ENCODE results near the gene SH3GL2.

Gene SH3GL2

GRCh38 chr9:17653947-17654465, 75.1 kb downstream of the SH3GL2 start:
- Histone ChIP-seq H3K36me3 (ENCODE audit: control insufficient read depth, insufficient read depth, low read length) (no peaks in the 10 kb centered on the region), H3K27me3 (ENCODE audit: control insufficient read depth, insufficient read depth, low read length) (no peaks in the 10 kb centered on the region), H3K4me3 (ENCODE audit: low read depth, low read length) (no peak overlapping the region), H3K27ac (ENCODE audit: low read depth, low read length) (no peak overlapping the region), H3K4me1 (ENCODE audit: control insufficient read depth, insufficient read depth, low read length) (peaks cover 4% of the 10 kb centered on the region), H3K9me3 (ENCODE audit: control insufficient read depth, insufficient read depth, low read depth, low read length) (no peaks in the 10 kb centered on the region), H3K9ac (ENCODE audit: low read length) (no peak overlapping the region)

GRCh38 chr9:17656889-17657288, 78.0 kb downstream of the SH3GL2 start:
- H3K9ac ChIP-seq (ENCODE audit: low read length) = no peak overlapping the region
- H3K27me3 ChIP-seq (ENCODE audit: control insufficient read depth, insufficient read depth, low read length) = no peaks in the 10 kb centered on the region
- no peaks in the 10 kb centered on the region for H3K36me3 ChIP-seq (ENCODE audit: control insufficient read depth, insufficient read depth, low read length)
- H3K4me1 ChIP-seq (ENCODE audit: control insufficient read depth, insufficient read depth, low read length) = peaks cover 4% of the 10 kb centered on the region
- no peaks in the 10 kb centered on the region for H3K9me3 ChIP-seq (ENCODE audit: control insufficient read depth, insufficient read depth, low read depth, low read length)
- H3K4me3 ChIP-seq (ENCODE audit: low read depth, low read length) = no peak overlapping the region
- no peak overlapping the region for H3K27ac ChIP-seq (ENCODE audit: low read depth, low read length)

- H3K4me1 ChIP-seq (ENCODE audit: control insufficient read depth, insufficient read depth, low read length) = peaks cover 4% of the 10 kb centered on the region
- H3K9me3 ChIP-seq (ENCODE audit: control insufficient read depth, insufficient read depth, low read depth, low read length) = no peaks in the 10 kb centered on the region
- no peaks in the 10 kb centered on the region for H3K36me3 ChIP-seq (ENCODE audit: control insufficient read depth, insufficient read depth, low read length)
- no peak overlapping the region for H3K9ac ChIP-seq (ENCODE audit: low read length)
- no peak overlapping the region for H3K4me3 ChIP-seq (ENCODE audit: low read depth, low read length)
- H3K27ac ChIP-seq (ENCODE audit: low read depth, low read length) = no peak overlapping the region
- H3K27me3 ChIP-seq (ENCODE audit: control insufficient read depth, insufficient read depth, low read length) = no peaks in the 10 kb centered on the region
These were observed 79.4 kb downstream of the SH3GL2 start for GRCh38 chr9:17658237-17658636.

GRCh38 chr9:17660158-17660557, 81.3 kb downstream of the SH3GL2 start:
- no peak overlapping the region for H3K27ac ChIP-seq (ENCODE audit: low read depth, low read length)
- H3K4me1 ChIP-seq (ENCODE audit: control insufficient read depth, insufficient read depth, low read length) = no peaks in the 10 kb centered on the region; the same call in 1 of the 2 replicates
- no peaks in the 10 kb centered on the region for H3K27me3 ChIP-seq (ENCODE audit: control insufficient read depth, insufficient read depth, low read length)
- no peaks in the 10 kb centered on the region for H3K9me3 ChIP-seq (ENCODE audit: control insufficient read depth, insufficient read depth, low read depth, low read length)
- H3K36me3 ChIP-seq (ENCODE audit: control insufficient read depth, insufficient read depth, low read length) = no peaks in the 10 kb centered on the region
- no peak overlapping the region for H3K4me3 ChIP-seq (ENCODE audit: low read depth, low read length)
- no peak overlapping the region for H3K9ac ChIP-seq (ENCODE audit: low read length)

- H3K27me3 ChIP-seq (ENCODE audit: control insufficient read depth, insufficient read depth, low read length) = no peaks in the 10 kb centered on the region; the same call in 1 of the 2 replicates
- H3K4me3 ChIP-seq (ENCODE audit: low read depth, low read length) = no peak overlapping the region
- no peaks in the 10 kb centered on the region for H3K9me3 ChIP-seq (ENCODE audit: control insufficient read depth, insufficient read depth, low read depth, low read length)
- H3K36me3 ChIP-seq (ENCODE audit: control insufficient read depth, insufficient read depth, low read length) = no peaks in the 10 kb centered on the region
- H3K4me1 ChIP-seq (ENCODE audit: control insufficient read depth, insufficient read depth, low read length) = no peaks in the 10 kb centered on the region
- no peak overlapping the region for H3K9ac ChIP-seq (ENCODE audit: low read length)
- H3K27ac ChIP-seq (ENCODE audit: low read depth, low read length) = no peak overlapping the region
These were observed 86.6 kb downstream of the SH3GL2 start for GRCh38 chr9:17665450-17665849.

- Histone ChIP-seq H3K27me3 (ENCODE audit: control insufficient read depth, insufficient read depth, low read length) (no peaks in the 10 kb centered on the region; the same call in 1 of the 2 replicates), H3K36me3 (ENCODE audit: control insufficient read depth, insufficient read depth, low read length) (no peaks in the 10 kb centered on the region), H3K4me3 (ENCODE audit: low read depth, low read length) (no peak overlapping the region), H3K9ac (ENCODE audit: low read length) (no peak overlapping the region), H3K9me3 (ENCODE audit: control insufficient read depth, insufficient read depth, low read depth, low read length) (no peaks in the 10 kb centered on the region), H3K27ac (ENCODE audit: low read depth, low read length) (no peak overlapping the region), H3K4me1 (ENCODE audit: control insufficient read depth, insufficient read depth, low read length) (peaks cover 3% of the 10 kb centered on the region; the same call in 1 of the 2 replicates)
These were observed 90.3 kb downstream of the SH3GL2 start for GRCh38 chr9:17669206-17669605.

GRCh38 chr9:17682684-17683083, 103.8 kb downstream of the SH3GL2 start:
- Histone ChIP-seq H3K9ac (ENCODE audit: low read length) (no peak overlapping the region), H3K9me3 (ENCODE audit: control insufficient read depth, insufficient read depth, low read depth, low read length) (no peaks in the 10 kb centered on the region; the same call in 1 of the 2 replicates), H3K27me3 (ENCODE audit: control insufficient read depth, insufficient read depth, low read length) (no peaks in the 10 kb centered on the region), H3K4me1 (ENCODE audit: control insufficient read depth, insufficient read depth, low read length) (no peaks in the 10 kb centered on the region), H3K36me3 (ENCODE audit: control insufficient read depth, insufficient read depth, low read length) (no peaks in the 10 kb centered on the region), H3K4me3 (ENCODE audit: low read depth, low read length) (no peak overlapping the region), H3K27ac (ENCODE audit: low read depth, low read length) (no peak overlapping the region)

- H3K4me3 ChIP-seq (ENCODE audit: low read depth, low read length) = no peak overlapping the region
- 0 out of 2 replicates have a peak, but pooled peaks cover 4% of the 10 kb centered on the region for H3K4me1 ChIP-seq (ENCODE audit: control insufficient read depth, insufficient read depth, low read length)
- no peaks in the 10 kb centered on the region for H3K27me3 ChIP-seq (ENCODE audit: control insufficient read depth, insufficient read depth, low read length)
- no peaks in the 10 kb centered on the region for H3K36me3 ChIP-seq (ENCODE audit: control insufficient read depth, insufficient read depth, low read length)
- no peaks in the 10 kb centered on the region for H3K9me3 ChIP-seq (ENCODE audit: control insufficient read depth, insufficient read depth, low read depth, low read length)
- H3K27ac ChIP-seq (ENCODE audit: low read depth, low read length) = no peak overlapping the region
- H3K9ac ChIP-seq (ENCODE audit: low read length) = no peak overlapping the region
These were observed 110.0 kb downstream of the SH3GL2 start for GRCh38 chr9:17688834-17689233.

GRCh38 chr9:17694336-17694735, 115.5 kb downstream of the SH3GL2 start:
- H3K9me3 ChIP-seq (ENCODE audit: control insufficient read depth, insufficient read depth, low read depth, low read length) = no peaks in the 10 kb centered on the region
- 0 out of 2 replicates have a peak, but pooled peaks cover 3% of the 10 kb centered on the region for H3K4me1 ChIP-seq (ENCODE audit: control insufficient read depth, insufficient read depth, low read length)
- no peaks in the 10 kb centered on the region for H3K27me3 ChIP-seq (ENCODE audit: control insufficient read depth, insufficient read depth, low read length)
- H3K9ac ChIP-seq (ENCODE audit: low read length) = no peak overlapping the region
- no peak overlapping the region for H3K27ac ChIP-seq (ENCODE audit: low read depth, low read length)
- no peaks in the 10 kb centered on the region for H3K36me3 ChIP-seq (ENCODE audit: control insufficient read depth, insufficient read depth, low read length)
- H3K4me3 ChIP-seq (ENCODE audit: low read depth, low read length) = no peak overlapping the region

GRCh38 chr9:17695482-17695881, 116.6 kb downstream of the SH3GL2 start:
- Histone ChIP-seq H3K27ac (ENCODE audit: low read depth, low read length) (no peak overlapping the region), H3K4me3 (ENCODE audit: low read depth, low read length) (no peak overlapping the region), H3K27me3 (ENCODE audit: control insufficient read depth, insufficient read depth, low read length) (no peaks in the 10 kb centered on the region), H3K9ac (ENCODE audit: low read length) (no peak overlapping the region), H3K4me1 (ENCODE audit: control insufficient read depth, insufficient read depth, low read length) (no peaks in the 10 kb centered on the region), H3K36me3 (ENCODE audit: control insufficient read depth, insufficient read depth, low read length) (no peaks in the 10 kb centered on the region), H3K9me3 (ENCODE audit: control insufficient read depth, insufficient read depth, low read depth, low read length) (no peaks in the 10 kb centered on the region)

GRCh38 chr9:17699615-17700330, 120.9 kb downstream of the SH3GL2 start:
- Histone ChIP-seq H3K27ac (ENCODE audit: low read depth, low read length) (no peak overlapping the region), H3K9me3 (ENCODE audit: control insufficient read depth, insufficient read depth, low read depth, low read length) (no peaks in the 10 kb centered on the region), H3K9ac (ENCODE audit: low read length) (no peak overlapping the region), H3K4me3 (ENCODE audit: low read depth, low read length) (no peak overlapping the region), H3K27me3 (ENCODE audit: control insufficient read depth, insufficient read depth, low read length) (no peaks in the 10 kb centered on the region), H3K36me3 (ENCODE audit: control insufficient read depth, insufficient read depth, low read length) (no peaks in the 10 kb centered on the region), H3K4me1 (ENCODE audit: control insufficient read depth, insufficient read depth, low read length) (no peaks in the 10 kb centered on the region)
